OCI-LY3 (cell line): ENCODE measurements around the gene STPG1.

Experiments used
- H2AFZ ChIP-seq: fragments of 200-600, 300-600 bp; shearing (Covaris generic); 2 replicates; pipeline ENCODE4 v1.6.0; 2014; ENCODE audit warnings: antibody characterized with exemption, low read depth, low read length
- H3K27ac ChIP-seq: fragments of 200-600, 300-600 bp; sonication (generic); 2 replicates; pipeline ENCODE4 v1.5.1; 2014; ENCODE audit warnings: mild to moderate bottlenecking, low read length, moderate library complexity, mixed read lengths
- H3K27me3 ChIP-seq: fragments of 200-600, 300-600 bp; sonication (generic); 2 replicates; pipeline ENCODE4 v1.6.1; 2014; ENCODE audit warnings: low read depth, low read length, mixed read lengths
- H3K36me3 ChIP-seq: fragments of 200-600, 300-600 bp; sonication (generic); replicated peaks from 2 replicates; pipeline ENCODE3; 2014; ENCODE audit warnings: low read depth, low read length, mixed read lengths
- H3K4me1 ChIP-seq: fragments of 300-600, 200-600 bp; sonication (generic); 2 replicates; pipeline ENCODE4 v1.6.1; 2014; ENCODE audit warnings: low read length, mixed read lengths
- H3K4me2 ChIP-seq: fragments of 200-600, 300-600 bp; sonication (generic); 2 replicates; pipeline ENCODE4 v1.6.1; 2014; ENCODE audit warnings: low read length, mixed read lengths
- H3K4me3 ChIP-seq: fragments of 300-600, 200-600 bp; sonication (generic); 2 replicates; pipeline ENCODE4 v1.5.1; 2014; ENCODE audit warnings: antibody characterized with exemption, mild to moderate bottlenecking, low read length, moderate library complexity
- H3K79me2 ChIP-seq: fragments of 300-600, 200-600 bp; shearing (Covaris generic); 2 replicates; pipeline ENCODE4 v1.6.1; 2014; ENCODE audit warnings: mild to moderate bottlenecking, low read length, mixed read lengths
- H3K9ac ChIP-seq: fragments of 300-600, 200-600 bp; shearing (Covaris generic); 2 replicates; pipeline ENCODE4 v1.6.0; 2014; ENCODE audit warnings: mild to moderate bottlenecking, low read length, moderate library complexity
- H3K9me3 ChIP-seq: fragments of 200-600, 300-600 bp; shearing (Covaris generic); 2 replicates; pipeline ENCODE4 v1.6.1; 2014; ENCODE audit warnings: low read length, mixed read lengths; ENCODE audit not compliant: insufficient read depth
- H4K20me1 ChIP-seq: fragments of 200-600, 300-600 bp; sonication (generic); 2 replicates; pipeline ENCODE4 v1.6.1; 2016; ENCODE audit warnings: low read length, mixed read lengths; ENCODE audit not compliant: insufficient read depth
- EZH2phosphoT487 ChIP-seq: fragments of 200-600 bp; shearing (Covaris generic); IDR thresholded peaks from 2 replicates; pipeline ENCODE4 v1.6.1; 2018; ENCODE audit warnings: antibody characterized with exemption, mixed run types, low read depth
- TF ChIP-seq, protein P1 (sequence below): fragments of 200-600, 300-600 bp; sonication (generic); IDR thresholded peaks from 2 replicates; pipeline ENCODE4 v1.5.1; 2014; ENCODE audit warnings: antibody characterized with exemption, low read length, low read depth

STPG1 gene

DNA sequence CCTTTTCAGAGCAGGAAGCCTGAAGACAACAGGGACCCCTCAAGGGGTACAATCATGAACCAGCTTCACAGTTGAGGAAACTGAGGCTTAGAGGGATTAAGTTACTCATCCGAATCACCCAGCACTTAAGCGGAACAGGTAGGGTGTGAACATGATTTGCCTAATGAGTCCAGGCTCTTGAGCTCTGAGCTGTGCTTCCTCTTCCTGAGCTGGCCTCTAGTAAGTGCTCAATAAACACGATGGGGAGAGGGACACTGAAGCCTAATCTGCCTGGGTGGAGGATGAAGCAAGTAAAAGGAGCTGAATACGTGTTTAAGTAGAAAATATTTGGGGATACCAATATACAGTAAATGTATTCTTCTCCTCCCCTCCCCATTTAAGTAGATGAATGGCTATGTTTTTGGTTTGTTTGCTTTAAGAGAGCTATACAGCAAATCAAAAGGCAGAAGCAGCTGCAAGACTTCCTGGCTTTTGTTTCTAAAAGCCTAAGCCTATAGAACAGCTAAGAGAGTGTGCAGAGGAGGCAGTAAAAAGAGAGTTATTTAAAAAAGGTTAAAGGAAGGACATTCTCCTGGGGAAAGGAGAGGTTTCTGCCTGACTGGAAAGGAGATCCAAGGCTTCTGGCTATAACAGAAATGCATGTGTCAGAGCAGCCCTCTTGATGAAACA, 20.5 kb downstream of the STPG1 start:
- Histone ChIP-seq H3K4me2 (peak overlapping the region; percentile 83), H3K27ac (peak overlapping the region; percentile 98), H3K9ac (peak overlapping the region; percentile 87; the same call in 1 of the 2 replicates), H3K9me3 (no peaks in the 10 kb centered on the region), H4K20me1 (no peaks in the 10 kb centered on the region), H3K27me3 (no peaks in the 10 kb centered on the region), H3K79me2 (no peaks in the 10 kb centered on the region), H3K4me3 (peak overlapping the region; percentile 66), H2AFZ (no peak overlapping the region), H3K4me1 (peaks cover 55% of the 10 kb centered on the region), H3K36me3 (peaks cover 10% of the 10 kb centered on the region)
- TF ChIP-seq, protein P1, sequence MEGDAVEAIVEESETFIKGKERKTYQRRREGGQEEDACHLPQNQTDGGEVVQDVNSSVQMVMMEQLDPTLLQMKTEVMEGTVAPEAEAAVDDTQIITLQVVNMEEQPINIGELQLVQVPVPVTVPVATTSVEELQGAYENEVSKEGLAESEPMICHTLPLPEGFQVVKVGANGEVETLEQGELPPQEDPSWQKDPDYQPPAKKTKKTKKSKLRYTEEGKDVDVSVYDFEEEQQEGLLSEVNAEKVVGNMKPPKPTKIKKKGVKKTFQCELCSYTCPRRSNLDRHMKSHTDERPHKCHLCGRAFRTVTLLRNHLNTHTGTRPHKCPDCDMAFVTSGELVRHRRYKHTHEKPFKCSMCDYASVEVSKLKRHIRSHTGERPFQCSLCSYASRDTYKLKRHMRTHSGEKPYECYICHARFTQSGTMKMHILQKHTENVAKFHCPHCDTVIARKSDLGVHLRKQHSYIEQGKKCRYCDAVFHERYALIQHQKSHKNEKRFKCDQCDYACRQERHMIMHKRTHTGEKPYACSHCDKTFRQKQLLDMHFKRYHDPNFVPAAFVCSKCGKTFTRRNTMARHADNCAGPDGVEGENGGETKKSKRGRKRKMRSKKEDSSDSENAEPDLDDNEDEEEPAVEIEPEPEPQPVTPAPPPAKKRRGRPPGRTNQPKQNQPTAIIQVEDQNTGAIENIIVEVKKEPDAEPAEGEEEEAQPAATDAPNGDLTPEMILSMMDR, result no peak
- no peak for TF ChIP-seq EZH2phosphoT487

DNA sequence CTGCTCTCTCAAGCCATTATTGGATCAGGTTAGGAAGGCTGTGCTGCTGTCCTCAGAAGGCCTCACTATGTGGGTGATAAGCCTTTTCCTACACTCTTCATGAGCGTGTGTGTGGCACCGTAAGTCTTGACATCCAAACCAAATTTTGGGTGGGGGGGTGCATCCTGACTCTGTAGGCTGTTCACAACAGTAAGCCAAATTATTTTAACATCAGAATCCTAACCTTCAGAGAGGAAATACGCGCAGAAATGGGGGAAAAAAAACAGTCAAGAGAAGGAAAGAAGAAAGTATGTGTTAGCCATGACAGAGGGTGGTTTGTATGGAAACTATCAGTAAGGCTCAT, 21.0 kb downstream of the STPG1 start:
- no peaks in the 10 kb centered on the region for H3K79me2 ChIP-seq
- H4K20me1 ChIP-seq, result no peaks in the 10 kb centered on the region
- TF ChIP-seq, protein P1, result no peak
- TF ChIP-seq EZH2phosphoT487, result no peak
- peak overlapping the region; percentile 98 for H3K27ac ChIP-seq
- peaks cover 61% of the 10 kb centered on the region for H3K4me1 ChIP-seq
- 0 out of 2 replicates have a peak overlapping the region, but pooled peaks have one; percentile 3 for H2AFZ ChIP-seq
- no peaks in the 10 kb centered on the region for H3K27me3 ChIP-seq
- peak overlapping the region; percentile 66 for H3K4me3 ChIP-seq
- peak overlapping the region; percentile 83 for H3K4me2 ChIP-seq
- peaks cover 10% of the 10 kb centered on the region for H3K36me3 ChIP-seq
- peak overlapping the region; percentile 87 for H3K9ac ChIP-seq
- H3K9me3 ChIP-seq, result no peaks in the 10 kb centered on the region

DNA sequence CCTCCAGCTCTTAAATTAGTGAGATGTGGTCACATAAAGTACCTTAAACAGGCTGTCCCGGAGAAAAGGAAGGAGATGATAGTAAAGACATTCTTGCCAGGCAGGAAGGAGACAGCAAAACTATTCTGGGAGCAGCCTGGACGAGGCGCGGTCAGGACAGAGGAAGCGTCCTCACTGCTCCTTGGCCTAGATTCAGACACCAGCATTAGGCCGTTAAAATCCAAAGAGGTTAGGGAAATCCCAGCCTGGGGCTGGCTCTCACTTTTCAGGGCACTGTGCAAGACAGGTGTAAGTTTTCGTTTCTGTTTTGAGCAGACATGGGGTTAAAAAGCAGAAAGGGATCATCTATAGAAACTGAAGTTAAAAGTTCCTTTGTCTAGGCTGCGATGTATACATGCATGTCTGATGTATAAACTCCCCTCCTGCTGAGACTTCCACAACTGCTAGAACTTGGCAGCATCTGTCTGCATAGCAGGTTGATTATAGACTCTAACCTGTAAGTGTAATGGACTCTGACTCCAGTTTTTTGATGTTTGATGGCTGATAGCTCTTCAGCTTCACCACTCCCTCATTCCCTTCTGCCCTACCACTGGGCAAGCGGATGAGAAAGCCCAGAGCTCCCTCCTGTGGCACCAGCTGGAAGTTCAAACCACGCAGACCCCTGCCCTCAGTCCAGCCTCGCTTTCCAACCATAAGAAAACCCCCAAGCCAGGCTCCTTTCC, 21.5 kb downstream of the STPG1 start:
- Histone ChIP-seq H3K4me3 (peak overlapping the region; percentile 66), H3K9me3 (no peaks in the 10 kb centered on the region), H3K36me3 (peaks cover 11% of the 10 kb centered on the region), H3K9ac (peak overlapping the region; percentile 87), H3K27me3 (no peaks in the 10 kb centered on the region), H3K27ac (peak overlapping the region; percentile 98), H3K4me2 (peak overlapping the region; percentile 83), H2AFZ (peak overlapping the region; percentile 6; the same call in 1 of the 2 replicates), H4K20me1 (no peaks in the 10 kb centered on the region), H3K4me1 (peaks cover 66% of the 10 kb centered on the region), H3K79me2 (no peaks in the 10 kb centered on the region)
- TF ChIP-seq EZH2phosphoT487, result no peak
- TF ChIP-seq, protein P1, result peak; percentile 69

DNA sequence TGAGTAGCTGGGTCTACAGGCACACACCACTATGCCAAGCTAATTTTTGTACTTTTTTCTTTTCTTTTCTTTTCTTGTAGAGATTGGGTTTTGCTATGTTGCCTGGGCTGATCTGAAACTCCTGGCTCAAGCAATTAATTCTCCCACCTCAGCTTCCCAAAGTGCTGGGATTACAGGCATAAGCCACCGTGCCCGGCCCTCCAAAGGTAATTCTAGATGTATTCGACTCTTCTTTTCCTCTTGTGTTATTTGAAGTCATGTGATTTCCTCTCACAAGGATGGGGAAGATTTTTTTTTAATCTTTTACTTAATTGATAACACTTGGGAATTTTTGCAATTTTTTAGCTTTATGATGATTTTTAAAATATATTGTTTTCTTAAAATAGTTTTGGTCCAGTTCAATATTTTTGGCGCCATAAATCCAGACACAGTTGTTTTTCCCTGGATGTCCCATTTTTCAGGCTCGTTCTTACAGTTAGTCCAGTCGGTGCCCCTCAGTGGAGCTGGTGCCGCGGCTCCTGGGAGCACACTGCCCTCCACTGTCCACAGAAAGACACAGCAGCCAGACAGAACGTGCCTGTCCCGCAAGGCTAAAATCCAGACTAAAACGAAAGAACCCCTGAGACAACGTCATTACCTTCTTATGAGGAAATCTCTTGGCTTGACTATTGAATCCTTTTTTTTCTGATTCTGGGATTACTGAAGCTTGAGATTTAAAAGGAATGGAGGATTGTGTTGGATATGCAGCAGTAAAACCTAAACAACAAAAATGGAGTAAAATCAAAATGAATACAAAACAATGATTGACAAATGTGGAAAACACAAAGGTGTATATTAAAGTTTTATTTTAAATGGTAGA, 22.4 kb downstream of the STPG1 start:
- H3K27ac ChIP-seq, result peak overlapping the region; percentile 98

More for the DNA sequence above, 22.4 kb downstream of the STPG1 start:
- Histone ChIP-seq H3K79me2 (no peaks in the 10 kb centered on the region), H3K9me3 (no peaks in the 10 kb centered on the region), H3K4me1 (peaks cover 73% of the 10 kb centered on the region), H3K9ac (peak overlapping the region; percentile 87), H2AFZ (0 out of 2 replicates have a peak overlapping the region, but pooled peaks have one; percentile 6), H4K20me1 (no peaks in the 10 kb centered on the region), H3K27me3 (no peaks in the 10 kb centered on the region), H3K36me3 (peaks cover 13% of the 10 kb centered on the region), H3K4me3 (peak overlapping the region; percentile 66), H3K4me2 (peak overlapping the region; percentile 83)
- TF ChIP-seq EZH2phosphoT487, result no peak
- TF ChIP-seq, protein P1, result peak; percentile 85
